Stimulated activated CD4-positive, alpha-beta T cell treated with anti-CD3 and anti-CD28 coated beads, TNF-alpha, amount 100 ng/mL, for 24 hours (primary cell): Measurements from ENCODE around the gene FRMD4A.
"Not testable (repeated sequence)": the region's sequence is repeated elsewhere in the genome, so short reads cannot be mapped to it uniquely, and the experiment has no call there.

Experiments
- DNase-seq, 3 experiments: peaks; one replicate each; pipeline ENCODE4 v3.0.0-alpha.2; 2020; ENCODE audit warnings: low read depth in 3 of 3

The FRMD4A gene

DNA sequence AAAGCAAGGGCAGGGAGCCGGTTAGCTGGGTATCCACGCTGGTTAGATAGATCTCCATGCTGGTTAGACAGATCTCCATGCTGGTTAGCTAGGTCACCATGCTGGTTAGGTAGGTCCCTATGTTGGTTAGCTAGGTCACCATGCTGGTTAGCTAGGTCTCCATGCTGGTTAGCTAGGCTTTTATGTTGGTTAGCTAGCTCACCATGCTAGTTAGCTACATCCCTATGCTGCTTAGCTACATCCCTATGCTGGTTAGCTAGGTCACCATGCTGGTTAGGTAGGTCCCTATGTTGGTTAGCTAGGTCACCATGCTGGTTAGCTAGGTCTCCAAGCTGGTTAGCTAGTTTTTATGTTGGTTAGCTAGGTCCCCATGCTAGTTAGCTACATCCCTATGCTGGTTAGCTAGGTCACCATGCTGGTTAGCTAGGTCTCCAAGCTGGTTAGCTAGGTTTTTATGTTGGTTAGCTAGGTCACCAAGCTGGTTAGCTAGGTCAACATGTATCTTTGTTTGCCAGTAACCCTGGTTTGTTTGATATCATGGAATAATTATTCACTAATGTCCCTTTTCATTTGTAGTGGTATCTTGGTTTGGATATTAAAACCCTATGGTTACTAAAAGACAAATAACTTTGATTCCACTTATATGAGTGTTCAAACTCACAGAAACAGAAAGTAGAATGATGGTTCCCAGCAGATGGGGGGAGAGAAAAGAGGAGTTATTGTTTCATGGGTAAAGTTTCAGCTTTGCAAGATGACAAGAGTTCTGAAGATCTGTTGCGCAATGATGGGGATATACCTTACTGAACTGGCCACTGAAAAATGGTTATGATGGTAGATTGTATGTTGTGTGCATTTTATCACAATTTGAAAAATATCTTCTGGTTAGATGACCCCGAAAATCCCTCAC, 607.7 kb downstream of the FRMD4A start:
- no peak for DNase-seq

DNA sequence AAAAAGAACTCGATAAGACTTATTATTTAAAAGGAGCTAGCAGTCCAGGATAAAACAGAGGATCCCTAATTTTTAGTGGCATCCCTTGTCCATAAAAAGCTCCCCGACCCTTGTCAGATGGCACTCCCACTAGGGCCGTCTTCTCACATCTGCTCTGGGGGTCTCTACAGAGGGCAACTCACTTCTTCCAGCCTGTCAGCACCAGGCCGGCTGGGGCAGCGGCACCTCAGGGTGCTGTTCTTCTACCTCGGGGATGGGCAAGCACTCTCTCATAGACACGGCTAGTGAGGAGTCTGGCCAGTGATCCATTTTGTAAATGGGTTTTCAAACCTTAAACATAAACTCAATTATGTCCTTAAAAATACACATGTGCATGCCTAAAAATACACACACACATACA, 609.2 kb downstream of the FRMD4A start:
- no peak for DNase-seq

DNA sequence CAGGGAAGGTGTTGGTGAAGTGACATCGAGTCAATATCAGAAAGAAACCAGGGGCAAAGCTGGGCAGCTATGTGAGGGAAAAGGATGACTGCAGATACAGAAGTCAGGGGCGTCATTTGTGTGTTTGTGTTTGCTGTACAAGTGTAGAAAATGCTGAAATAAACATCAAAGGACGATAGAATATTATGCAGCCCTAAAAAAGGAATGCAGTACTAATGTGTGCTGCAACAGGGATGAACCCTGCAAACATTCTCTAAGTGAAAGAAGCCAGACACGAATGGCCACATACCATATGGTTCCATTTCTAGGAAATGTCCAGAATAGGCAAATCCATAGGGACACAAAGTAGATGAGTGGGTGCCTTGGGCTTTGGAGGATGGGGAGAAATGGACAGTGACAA, 610.0 kb downstream of the FRMD4A start:
- no peak for DNase-seq

DNA sequence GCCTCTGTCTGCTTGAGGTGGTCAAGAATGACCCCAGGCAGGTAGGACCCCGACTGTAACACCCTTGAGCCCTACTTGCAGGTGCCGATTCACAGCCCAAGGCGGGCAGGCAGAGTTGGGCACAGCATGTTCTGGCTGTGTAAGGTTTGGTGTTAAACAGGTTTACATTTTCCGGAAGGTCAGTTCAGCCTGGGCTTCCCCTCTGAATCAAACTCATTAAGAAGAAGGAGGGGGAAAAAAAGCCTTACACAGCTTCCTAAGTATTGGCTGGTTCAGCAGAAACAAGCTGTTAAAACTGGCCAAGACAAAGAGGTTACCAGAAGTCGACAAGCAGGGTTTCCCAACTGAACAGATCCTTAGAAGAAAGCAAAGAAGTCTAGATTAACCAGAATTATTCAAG, 611.3 kb downstream of the FRMD4A start:
- DNase-seq, result no peak

DNA sequence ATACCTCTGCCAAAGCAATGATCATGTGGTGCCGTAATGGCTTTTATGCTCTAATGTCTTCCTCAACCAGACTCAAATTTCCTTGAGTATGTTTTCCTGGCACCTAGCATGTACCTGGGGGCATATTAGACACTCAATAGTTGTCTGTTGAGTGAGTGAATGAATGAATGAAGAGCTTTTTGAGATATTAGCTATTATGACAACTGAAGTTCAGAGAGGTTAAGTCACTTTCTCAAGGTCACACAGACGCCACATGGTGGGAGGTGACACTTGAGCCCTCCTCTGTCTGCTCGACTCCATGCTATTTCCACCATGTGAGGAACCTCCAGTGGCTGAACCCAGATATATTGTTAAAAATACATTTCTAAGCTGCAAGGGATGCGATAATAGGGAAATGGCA, 611.9 kb downstream of the FRMD4A start:
- DNase-seq, result no peak

DNA sequence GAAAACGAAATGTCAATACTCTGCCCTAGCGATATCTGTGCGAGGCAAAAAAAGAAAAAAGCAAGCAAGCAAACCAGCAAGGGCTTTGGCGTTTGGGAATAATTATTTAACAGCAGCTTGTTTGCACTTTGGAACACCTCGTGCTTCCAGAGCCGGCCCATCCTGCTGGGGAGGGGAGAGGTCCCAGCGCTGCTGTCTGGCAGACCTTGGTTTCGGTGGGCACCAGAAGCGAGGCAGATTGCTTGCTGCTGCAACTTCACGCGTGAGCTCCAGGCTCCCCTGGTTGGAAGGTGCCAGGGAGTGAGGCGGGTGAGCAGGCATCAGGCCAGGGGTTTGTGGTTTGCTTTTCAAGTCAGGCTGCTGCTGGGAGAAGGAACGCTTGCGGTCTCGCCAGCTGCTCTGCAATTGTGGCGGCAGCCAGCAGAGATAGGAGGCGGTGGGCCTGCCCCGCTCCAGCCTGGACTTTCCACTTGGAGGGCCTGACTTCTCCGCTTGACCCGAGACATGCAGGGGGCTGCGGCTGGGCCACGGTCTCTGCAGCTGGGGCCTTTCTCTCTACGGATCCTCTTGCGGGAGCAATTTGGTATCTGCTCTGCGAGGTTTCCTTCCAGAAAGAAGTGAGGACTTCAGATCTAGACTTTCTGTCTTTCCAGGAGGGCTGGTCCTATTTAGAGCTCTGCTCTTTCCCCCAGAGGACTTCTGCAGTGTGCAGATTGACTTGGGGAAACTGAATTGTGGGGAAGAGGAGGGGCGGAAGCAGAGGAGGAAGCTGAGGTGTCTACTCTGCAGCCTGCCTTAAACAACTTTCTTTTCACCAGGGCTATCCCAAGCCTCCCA, 612.6 kb downstream of the FRMD4A start:
- DNase-seq, result peak in 1 of 3 experiments; percentile 29

DNA sequence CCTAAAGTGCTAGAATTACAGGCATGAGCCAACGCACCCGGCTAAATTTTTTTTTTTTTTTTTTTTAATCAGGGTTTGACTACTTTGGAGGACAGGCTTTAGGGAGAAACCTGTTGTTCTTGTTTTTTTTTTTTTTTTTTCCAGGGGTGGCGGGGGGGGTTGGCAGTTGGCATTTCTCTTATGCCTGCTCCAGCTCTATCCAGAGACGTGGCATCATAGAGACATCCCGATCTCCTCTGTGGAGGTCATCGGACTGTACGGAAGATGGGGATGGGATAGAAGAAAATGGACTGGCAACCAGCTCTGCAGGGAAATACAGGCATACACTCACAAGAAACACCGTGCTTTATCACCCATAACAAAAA, 613.2 kb downstream of the FRMD4A start:
- no peak for DNase-seq

DNA sequence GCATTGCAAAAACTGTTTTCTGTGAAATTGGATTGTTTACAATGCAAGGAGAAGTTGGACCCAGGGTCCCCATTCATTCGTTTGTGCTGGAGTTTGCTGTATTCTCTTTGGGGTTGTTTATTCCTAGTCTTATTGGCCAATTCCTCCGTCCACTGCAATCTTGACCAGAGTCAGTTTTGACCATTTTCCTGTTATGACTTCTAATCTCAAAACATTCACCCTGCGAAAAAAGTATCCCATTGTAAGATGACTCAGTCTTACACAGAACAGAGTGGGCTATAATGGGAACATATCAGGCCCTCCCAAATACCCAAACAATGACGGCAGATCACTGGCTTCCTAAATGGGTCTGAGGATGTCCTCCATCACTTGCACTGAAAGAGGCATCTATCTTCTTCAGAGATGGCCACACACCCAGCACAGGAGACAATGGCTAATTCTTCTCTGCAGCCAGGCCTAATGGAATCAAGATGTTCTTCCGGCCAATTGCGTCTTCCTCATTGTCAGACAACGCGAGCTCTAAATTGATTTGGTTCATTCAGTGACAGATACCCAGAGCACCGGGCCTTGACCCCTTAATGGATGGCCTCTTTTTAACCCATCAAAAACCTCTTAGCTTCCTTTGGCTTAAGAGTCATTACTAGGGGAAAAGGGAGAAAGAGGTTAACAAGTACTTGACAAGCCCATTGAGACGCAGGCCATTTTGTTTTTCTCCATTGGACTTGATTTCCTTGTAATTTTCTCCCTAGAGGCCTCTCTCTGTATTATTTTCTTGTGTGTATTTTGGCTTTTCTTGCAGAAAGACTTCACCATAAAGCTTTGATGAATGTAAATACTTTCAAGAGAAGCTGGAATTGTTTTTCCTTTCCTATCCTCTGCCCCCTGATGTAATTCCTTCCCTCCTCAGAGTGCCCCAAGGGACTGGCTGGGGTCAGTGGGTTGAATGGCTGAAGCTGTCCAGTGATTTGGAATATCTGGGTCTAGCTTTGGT, 614.3 kb downstream of the FRMD4A start:
- DNase-seq, result no peak

DNA sequence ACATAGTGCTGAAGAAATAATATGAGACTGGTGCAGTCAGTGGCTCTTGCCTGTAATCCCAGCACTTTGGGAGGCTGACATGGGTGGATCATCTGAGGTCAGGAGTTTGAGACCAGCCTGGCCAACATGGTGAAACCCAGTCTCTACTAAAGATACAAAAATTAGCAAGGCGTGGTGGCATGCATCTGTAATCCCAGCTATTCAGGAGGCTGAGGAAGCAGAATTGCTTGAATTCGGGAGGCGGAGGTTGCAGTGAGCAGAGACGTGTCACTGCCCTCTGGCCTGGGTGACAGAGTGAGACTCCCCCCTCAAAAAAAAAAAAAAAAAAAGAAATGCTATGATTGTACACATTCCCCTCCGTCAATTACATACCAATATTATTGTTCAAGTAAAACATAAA, 615.1 kb downstream of the FRMD4A start:
- not testable (repeated sequence) for DNase-seq

DNA sequence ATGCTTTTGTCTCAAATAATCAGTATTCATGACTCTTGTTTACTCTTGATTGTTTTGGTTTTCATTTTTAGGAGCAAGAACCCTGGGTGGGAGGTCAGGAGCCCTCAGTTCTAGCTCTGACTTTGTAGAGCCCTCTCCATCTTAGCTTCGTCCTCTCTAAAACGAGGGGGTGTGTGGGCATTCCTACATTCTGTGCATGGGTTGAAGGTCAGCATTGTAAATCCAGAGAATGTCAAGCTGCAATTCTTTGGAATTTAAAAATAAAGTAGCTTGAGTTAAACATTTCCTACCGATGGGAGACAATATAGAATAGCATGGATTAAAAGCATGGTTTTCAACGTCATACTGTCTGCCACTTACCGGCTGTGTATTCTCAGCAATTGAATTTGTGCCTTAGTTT, 615.6 kb downstream of the FRMD4A start:
- no peak for DNase-seq

DNA sequence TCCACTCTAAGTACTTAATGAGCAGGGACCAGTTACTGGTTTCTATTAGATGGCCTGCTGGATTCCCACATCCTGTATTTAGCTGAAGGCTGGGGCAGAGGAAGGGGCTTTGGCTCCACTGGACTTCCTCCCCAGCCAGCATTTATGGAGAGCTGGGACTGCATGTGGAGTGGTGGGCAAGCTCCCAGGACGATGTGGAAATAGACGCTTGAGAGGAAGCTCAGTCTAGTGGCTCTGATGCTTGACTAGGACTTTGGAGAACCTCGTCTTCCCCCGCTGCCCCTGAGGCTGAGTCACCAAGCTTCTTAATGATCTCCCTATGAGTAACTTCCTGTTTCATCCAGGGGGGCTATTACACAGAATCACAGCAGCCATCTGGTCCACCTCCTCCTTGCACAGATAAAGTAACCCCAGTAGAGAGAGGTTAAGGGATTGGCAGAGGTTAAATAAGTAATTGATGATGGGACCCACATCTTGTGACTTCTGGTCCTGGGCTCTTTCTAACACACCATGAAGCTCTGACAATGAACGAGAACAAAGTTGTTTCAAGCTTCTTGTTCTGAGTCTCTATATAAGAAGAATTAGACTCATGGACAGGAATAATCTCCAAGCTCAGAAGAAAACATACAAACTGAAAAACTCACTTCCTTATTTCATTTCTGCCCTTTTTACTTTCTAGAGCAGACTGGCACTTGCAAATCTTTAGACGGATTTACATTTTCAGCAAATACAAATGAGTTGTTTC, 617.7 kb downstream of the FRMD4A start:
- DNase-seq, result no peak

DNA sequence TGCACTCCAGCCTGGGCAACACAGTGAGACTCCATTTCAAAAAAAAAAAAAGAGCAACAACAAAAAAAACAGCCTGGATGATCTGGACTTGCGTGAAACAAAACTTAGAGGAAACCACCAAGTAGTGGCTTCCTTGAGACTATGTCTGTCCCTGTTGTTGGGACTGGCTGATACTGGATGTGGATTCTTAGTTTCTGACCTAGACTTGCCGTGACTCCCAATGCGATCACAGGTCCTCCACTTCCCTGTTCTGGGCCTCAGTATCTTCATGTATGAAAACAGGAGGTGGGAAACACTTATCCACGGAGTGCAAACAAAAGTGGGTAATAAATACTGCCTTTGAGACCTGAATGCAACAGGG, 618.3 kb downstream of the FRMD4A start:
- no peak for DNase-seq

DNA sequence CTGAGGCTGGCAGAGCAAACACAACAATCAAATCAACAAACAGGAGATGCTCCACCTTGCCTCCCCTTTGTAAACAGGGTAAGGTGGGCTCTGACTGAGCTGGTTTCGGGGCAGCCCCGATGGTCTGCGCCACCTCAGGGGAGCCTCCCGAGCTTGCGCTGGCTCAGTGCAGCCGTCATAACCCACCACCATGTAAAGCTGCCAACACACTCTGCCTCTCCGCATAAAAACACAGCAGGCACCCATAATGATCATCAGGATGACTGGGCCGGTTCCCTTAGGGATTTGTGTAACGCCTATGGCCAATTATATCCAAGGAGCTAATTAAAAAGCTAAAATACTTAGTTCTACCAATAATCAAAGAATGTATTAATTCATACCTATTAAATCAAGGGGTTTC, 619.4 kb downstream of the FRMD4A start:
- DNase-seq, result no peak

DNA sequence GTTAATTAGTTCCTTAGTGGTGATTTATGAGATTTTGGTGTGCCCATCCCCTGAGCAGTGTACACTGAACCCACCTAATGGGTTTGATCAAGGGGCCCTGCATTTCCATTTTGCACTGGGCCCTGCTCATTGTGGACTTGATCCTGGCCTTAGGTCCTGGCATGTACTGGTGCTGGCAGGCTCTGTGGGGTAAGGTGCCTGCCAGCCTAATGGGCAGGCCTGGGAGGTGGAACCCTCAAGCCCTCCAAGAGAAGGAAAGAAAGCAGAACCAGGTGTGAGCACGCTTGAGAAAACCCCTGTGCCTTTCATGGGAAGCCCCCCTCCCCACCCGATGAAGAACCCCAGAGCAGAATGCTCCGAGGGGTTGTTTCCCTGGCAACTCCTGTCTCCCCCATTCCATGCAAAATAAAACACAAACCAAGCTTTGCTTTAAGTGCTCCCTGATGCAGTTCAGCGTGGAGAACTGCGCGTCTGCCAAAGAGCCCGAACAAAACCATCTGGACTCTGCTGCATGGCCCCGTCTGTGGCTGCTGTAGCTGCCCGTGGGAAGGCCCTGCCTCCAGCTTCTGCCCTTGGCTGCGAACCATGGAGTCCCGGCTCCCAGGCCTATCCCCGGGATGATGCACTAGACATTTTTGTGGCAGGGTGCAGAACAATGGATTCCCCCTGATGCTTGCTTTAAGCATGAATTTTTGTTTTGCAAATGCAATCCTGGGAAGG, 620.6 kb downstream of the FRMD4A start:
- DNase-seq, result no peak

DNA sequence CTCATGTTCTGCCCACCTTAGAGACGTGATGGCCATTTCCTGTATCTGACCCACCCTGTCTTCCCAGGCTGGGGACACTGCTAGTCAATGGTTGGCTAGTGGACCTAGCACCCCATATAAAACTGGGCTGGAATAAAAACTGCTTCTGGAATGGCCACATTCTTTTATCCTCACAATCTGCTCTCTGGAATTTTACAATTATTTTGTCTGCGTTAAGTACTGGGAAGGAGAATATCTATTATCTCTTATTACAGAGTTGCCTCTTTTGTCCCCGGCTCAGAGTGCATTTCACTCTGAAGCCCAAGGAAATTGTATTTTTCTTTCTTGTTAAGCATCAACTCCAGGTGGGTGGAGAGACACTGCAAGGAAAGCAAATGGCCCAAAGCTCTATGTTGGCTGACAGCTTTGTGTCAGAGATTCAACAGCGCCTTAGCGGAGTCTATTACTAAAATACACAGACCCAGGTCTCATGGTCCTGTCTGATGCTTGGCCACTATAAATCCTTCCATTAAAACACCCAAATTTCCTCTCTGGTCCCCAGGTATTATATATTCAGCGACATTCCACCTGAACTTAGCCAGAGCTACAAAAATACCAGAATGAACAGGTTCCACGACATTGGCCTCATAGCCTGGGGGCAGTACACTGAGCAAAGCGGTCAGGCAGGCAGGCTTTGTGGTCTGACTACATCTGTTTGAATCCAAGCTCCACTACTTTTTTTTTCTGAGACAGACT, 622.3 kb downstream of the FRMD4A start:
- DNase-seq, result no peak

DNA sequence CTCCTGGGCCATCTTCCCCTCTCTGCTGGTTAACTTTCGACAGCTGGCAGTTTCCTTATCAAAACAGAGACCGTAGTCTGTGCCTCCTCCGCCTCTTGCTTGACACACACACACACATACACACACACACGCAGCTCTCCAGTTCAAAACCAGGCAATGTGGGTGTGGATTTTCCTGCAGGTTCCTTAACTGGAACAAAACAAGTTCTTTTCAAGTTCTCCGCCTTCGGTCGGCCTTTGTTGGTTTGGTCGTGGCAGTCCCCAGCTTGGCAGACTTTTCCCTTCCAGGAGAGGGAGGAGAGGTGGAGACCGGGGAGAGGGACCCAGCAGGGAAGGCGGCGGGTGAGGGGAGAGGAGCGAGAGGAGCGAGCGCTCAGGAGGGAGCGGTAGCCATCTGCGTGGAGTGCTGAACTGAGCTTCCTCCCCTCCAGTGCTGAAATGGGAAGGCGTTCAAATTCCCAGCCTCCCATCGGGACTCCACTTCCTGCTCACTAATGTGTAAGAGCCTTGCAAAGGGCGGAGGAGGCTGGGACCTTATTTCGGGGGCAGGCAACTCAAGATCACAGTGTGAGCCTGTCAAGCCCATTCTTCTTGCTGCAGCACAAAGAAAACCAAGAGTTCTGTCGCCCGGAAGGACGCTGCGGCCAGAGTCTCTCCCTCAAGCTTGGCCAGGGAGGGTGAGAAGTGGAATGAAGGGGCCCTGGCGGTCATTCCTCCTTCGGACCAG, 623.4 kb downstream of the FRMD4A start:
- peak in 1 of 3 experiments; percentile 10 for DNase-seq

DNA sequence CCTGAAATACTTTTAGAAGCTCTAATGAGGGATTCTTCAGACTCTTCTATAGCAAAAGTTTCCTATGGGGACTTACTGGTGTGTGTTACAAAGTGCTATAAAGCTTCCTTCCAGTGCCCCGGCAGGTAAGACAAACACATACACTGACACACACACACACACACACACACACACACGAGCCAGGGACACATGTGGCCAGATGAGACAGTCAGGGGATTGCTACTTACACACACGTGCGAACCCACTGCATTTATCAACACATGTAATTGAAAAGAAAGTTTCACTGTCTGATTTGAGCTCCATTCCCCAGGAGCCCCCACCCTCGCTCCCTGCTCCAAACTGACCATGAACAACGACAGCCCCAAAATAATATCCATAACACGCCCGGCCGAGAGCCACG, 624.1 kb downstream of the FRMD4A start:
- DNase-seq, result no peak

DNA sequence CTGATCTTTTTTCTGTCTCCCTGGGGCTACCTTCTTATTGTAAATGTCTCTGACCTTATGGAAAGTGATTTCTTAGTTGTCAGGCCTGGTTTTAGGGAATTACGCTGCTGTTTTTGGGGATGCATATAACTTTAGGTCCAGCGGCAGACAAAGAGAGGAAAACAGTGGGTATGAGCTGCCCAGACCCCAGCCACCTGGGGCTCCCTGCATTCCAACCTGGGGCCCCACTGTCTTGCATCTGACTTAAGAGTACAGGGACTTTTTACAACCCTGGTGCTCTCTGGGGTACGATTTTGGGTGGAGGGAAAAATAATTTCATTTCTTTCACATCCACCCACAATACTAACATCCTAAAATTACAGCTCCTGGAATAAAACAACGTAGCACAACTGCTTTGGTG, 624.5 kb downstream of the FRMD4A start:
- no peak for DNase-seq

DNA sequence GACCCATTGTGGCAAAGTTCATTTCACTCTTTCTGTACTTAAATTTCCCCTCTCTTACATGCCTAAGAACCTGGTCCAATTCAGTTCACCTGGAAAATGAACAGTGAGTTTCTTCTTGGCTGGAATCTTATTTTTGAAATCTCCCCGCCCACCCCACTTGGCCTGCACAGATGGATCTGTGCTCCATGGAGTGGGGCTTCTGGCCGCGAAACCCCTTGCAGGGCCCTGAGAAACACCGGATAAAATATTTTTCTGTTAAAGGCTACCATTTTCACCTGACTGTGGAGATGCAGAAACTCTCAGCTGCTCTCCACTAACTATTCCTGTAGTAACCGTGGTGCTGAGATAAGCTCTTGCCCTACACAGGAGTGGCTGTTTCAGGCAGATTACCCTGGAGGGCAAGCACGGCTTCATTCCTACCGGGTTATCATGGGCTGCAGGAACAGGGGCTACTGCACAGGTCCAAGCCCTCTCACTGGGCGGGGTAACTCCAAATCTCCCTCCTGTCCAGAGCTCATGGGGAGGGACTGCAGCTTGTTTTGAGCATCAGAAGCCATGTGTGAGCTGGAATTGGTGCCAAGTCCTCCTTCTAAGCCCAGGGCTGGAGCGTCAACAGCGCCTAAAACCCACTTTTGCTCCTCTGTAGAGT, 625.1 kb downstream of the FRMD4A start:
- no peak for DNase-seq
